HT-29 (cell line): ENCODE results near the gene TSPAN13. TPM values are rescaled to one million over a fixed set of nuclear protein-coding genes. Genes with fewer than 3 reads are reported as not detected.
A peak's percentile ranks its signal among the peaks of the same experiment; 100 is the strongest.

Experiments used
- DNase-seq: peaks from one replicate; pipeline ENCODE4 v3.0.0-alpha.2; 2015; ENCODE audit warnings: low spot score
- total RNA-seq: library from RNA; depleted of rRNA; stranded (reverse); fragments of >200 nt; shearing (Covaris generic); gene quantifications from 2 replicates; pipeline ENCODE4 v1.2.3, GENCODE V29; 2014

TSPAN13 gene
- total RNA-seq, 1 experiment from 2014 or later, result 33.8 TPM

- no peak for DNase-seq
Observed at GRCh38 chr7:16774986-16775385, 21.4 kb downstream of the TSPAN13 start.

GRCh38 chr7:16776053-16776452 lies 22.5 kb downstream of the TSPAN13 start:
- DNase-seq, result no peak

DNA sequence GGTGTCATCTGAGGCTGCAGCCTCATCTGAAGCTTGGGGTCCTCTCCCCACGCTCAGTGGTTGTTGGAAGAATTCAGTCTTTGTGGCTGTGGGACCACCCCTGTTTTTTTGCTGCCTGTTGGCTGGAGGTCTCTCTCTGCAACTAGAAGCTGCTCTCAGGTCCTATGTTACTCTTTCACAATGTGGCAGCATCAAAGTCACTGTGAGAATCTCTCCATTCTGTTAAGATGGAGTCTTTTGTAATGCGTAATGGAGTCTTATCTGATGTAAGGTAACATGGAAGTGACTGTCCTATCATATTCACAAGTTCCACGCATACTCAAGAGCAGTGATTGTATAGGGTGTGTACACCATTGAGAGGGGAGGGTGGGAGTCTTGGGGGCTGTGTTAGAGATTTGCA lies 24.9 kb downstream of the TSPAN13 start:
- DNase-seq, result no peak

- no peak for DNase-seq
Observed at GRCh38 chr7:16779051-16779450, 25.5 kb downstream of the TSPAN13 start.

GRCh38 chr7:16780596-16780995 lies 27.0 kb downstream of the TSPAN13 start:
- no peak for DNase-seq

DNA sequence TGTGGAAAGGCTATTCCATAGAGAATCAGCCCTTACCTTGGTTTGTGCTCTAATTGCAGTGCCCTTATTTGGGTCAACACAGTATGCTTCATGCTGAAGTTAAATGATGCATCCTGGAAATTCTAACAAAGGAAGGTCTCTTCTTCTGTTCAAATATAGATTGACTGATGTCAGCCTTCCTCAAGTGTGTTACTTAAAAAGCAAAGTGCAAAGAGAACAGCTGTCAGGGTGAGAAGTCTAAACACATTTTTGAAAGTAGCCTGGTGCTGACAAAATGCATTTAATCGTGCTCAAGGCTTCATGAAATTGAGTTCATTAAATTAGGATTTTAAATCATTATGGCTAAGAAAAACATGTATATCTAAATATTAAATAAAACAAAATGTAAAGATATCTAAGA lies 31.8 kb downstream of the TSPAN13 start:
- no peak for DNase-seq

- DNase-seq, result no peak
Observed at GRCh38 chr7:16785846-16786245, 32.3 kb downstream of the TSPAN13 start.

GRCh38 chr7:16786257-16786656 lies 32.7 kb downstream of the TSPAN13 start:
- no peak for DNase-seq

GRCh38 chr7:16787127-16787526 lies 33.6 kb downstream of the TSPAN13 start:
- DNase-seq, result no peak

GRCh38 chr7:16791071-16791470 lies 37.5 kb downstream of the TSPAN13 start:
- no peak for DNase-seq

- no peak for DNase-seq
Observed at GRCh38 chr7:16791905-16792698, 38.5 kb downstream of the TSPAN13 start.

DNA sequence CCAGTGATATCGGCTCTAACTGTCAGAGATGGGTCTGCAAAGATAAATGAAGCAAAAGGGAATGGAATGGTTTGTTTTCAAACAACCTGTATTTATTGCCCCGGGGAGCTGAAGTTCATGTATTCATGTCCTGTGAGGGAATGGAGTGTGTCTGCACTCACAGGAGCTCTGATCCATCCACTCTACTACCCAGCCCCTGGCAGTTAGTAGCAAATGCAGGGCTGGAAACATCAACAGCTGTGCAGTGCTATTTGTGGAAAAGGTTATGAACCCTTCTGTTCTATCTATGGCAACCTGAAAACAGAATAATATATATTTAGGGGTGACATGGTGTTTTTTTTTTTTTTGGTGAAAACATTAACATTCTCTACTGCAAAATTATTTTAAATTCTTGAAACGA lies 41.4 kb downstream of the TSPAN13 start:
- no peak for DNase-seq

DNA sequence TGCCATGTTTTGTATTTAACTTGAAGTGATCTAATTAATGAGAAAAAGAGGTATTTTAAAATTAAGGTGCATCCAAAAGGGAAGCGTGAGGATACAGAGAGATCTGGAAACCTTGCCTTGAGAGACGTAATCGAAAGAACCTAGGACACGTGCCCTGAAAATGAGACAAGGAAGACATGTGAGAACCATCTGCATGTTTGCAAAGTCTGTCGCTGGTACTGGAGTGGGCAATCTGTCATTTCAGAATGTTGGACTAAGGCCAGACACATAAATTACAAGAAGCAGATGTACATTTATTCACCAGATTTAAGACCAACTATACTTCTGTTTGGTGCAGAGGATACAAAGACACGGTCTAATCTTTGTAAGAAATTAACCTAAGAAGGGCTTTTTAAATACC lies 42.1 kb downstream of the TSPAN13 start:
- DNase-seq, result no peak

GRCh38 chr7:16801111-16801542 lies 47.6 kb downstream of the TSPAN13 start:
- peak; percentile 85 for DNase-seq

- DNase-seq, result no peak
Observed at GRCh38 chr7:16801579-16801978, 48.0 kb downstream of the TSPAN13 start.

DNA sequence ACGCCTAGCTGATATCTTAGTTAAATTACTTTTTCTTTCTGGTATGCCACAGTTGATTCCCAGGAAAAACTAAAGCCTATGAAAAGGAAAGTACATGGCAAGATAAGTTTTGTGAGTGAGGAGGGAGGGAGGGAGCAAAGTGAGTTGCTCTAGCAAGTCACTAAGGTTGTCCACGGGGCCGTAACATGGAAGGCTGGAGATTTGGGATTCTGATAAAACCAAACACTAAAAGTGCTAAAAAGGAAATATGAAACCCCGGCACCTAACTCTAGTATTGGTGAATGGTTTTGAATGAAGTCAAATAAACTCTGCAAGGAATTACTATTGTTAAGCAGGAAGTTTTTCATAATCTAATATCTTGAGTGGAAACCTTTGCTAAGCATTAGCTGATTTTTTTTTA lies 49.6 kb downstream of the TSPAN13 start:
- peak; percentile 54 for DNase-seq

GRCh38 chr7:16803881-16804673 lies 50.5 kb downstream of the TSPAN13 start:
- DNase-seq, result peak; percentile 77

DNA sequence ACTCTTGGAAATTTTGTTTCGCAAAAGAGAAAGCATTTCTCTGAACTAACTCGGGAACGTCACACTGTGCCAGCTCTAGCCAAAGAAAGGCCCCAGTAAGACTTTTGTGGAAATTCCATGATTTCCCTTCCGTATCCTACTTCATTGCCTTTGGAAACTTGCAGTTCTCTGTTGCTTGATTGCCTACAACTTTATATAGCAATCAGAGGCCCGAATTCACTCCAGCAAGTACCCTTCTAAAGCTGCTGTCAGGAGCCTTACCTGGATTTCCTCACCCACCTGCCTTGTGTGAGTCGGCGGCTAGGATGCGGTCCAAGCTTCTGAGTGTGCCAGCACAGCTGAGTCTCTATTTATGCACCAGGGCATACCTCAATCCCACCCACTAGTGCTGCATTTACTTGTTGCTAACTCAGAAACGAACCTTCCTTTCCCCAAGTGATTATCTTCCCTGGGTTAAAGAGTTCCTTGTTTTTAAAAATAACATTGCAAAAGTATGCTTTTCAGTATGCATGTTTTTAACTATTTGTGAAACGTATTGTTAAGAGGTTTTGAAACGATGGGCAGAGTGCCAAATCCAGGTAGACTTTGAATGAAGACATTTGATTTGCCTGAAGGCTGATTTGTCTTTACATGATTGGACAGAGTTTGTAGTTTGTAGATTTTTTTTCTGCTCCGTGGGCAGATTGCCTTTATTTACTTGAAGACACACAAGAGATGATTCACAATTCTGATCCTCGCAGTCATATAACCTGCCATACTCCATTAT lies 51.3 kb downstream of the TSPAN13 start, which contains the start of gene AGR2:
Gene AGR2, minus strand, starts transcription at position 326 of the 766 bp plus-strand sequence. CDS start 3,203 bp downstream, outside the sequence.
- DNase-seq, result peak; percentile 95

GRCh38 chr7:16805441-16805840 lies 51.9 kb downstream of the TSPAN13 start:
- DNase-seq, result no peak

DNA sequence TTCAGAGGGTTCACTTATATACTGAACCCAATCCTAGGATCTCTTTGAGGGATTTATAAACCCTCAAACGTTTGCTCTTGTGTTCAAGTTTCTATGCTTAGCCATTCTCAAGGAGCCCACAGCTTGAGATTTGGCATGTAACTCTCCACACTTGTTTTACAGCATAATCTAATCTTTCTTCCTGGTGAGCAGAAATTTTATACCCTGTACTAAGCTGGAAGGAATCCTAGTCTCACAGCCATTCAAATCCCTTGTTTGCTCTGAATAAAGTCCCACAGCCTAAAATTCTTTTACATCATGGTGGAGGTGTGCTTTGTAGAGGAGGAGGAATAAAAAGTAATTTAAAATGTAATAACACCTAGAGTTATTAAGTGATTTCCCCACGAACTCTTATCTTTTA lies 56.6 kb downstream of the TSPAN13 start:
- no peak for DNase-seq

GRCh38 chr7:16810573-16810972 lies 57.0 kb downstream of the TSPAN13 start:
- peak; percentile 66 for DNase-seq

DNA sequence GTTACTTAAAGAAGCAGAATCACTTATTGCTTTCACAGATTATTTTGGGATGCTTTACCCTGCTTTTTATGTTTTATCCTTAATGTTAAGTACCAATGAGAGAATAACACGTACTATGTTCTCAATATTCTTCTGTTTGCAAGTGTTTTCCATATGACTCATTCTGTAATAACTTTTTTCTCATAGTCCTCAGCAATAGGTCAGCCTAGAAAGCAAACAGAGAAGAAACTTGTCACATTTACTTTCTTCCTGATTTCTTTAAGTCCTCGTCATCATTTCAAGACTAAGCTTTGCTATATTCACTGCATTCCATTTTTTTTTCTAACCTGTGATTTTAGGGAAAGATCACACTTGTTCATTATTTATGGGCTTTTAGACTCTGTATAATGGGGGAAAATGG lies 58.0 kb downstream of the TSPAN13 start:
- peak; percentile 76 for DNase-seq
